HEK293 (cell line): ENCODE data around the gene TMEM247.

ENCODE experiments used
- CTCF ChIA-PET: fragments of 350-600 bp; formaldehyde crosslinking; extraction: SDS; loops from one replicate; lab custom pipeline; 2021; ENCODE audit warnings: antibody characterized with exemption; lab: Yijun Ruan, JAX
- POLR2A ChIA-PET: fragments of 300-600 bp; formaldehyde crosslinking; extraction: SDS; loops from one replicate; lab custom pipeline; 2020; ENCODE audit warnings: antibody characterized with exemption, inconsistent platforms; lab: Yijun Ruan, JAX
- H3K27ac ChIP-seq: fragments of 200-500 bp; sonication (Bioruptor generic); 2 replicates; pipeline ENCODE4 v1.5.1; 2014; ENCODE audit warnings: low read depth, low read length, control low read depth, inconsistent platforms; ENCODE audit errors: extremely low read depth
- H3K36me3 ChIP-seq, 2 experiments: fragments of 200-500 bp in 1 of 2; sonication (Bioruptor generic) in 1 of 2; 1 replicate in 1 of 2; 2 replicates in 1 of 2; pipeline ENCODE4 v1.5.1; 2014 to 2017; ENCODE audit warnings: inconsistent platforms in 2 of 2, low read length in 2 of 2; ENCODE audit not compliant: control insufficient read depth in 2 of 2, insufficient read depth in 1 of 2
- H3K4me1 ChIP-seq: fragments of 200-500 bp; sonication (Bioruptor generic); 2 replicates; pipeline ENCODE4 v1.5.1; 2014; ENCODE audit warnings: mild to moderate bottlenecking, low read length, inconsistent platforms; ENCODE audit not compliant: control insufficient read depth, insufficient read depth
- H3K4me3 ChIP-seq: 2 replicates; pipeline ENCODE4 v1.5.1; 2011; ENCODE audit warnings: low read depth, mild to moderate bottlenecking, control low read depth, low read length, moderate library complexity
- H3K9me3 ChIP-seq: fragments of 200-500 bp; sonication (Bioruptor generic); 2 replicates; pipeline ENCODE4 v1.5.1; 2014; ENCODE audit warnings: low read depth, low read length, inconsistent platforms; ENCODE audit not compliant: control insufficient read depth, insufficient read depth
- KLF9 ChIP-seq: fragments of 450-650 bp; formaldehyde crosslinking; IDR thresholded peaks from 2 replicates; pipeline ENCODE4 v1.5.1; 2016; ENCODE audit warnings: missing biosample characterization, missing genetic modification characterization, low read depth
- PRDM1 ChIP-seq: fragments of 450-650 bp; formaldehyde crosslinking; IDR thresholded peaks from 2 replicates; pipeline ENCODE4; 2016; ENCODE audit warnings: missing biosample characterization, missing genetic modification characterization
- SETDB1 ChIP-seq: IDR thresholded peaks from one replicate; pipeline ENCODE4 v1.6.1; 2017; ENCODE audit warnings: mild to moderate bottlenecking, low read length, moderate library complexity, mixed read lengths; ENCODE audit not compliant: insufficient read length
- ZBTB7A ChIP-seq: fragments of 450-650 bp; formaldehyde crosslinking; IDR thresholded peaks from 2 replicates; pipeline ENCODE4 v1.5.1; 2016; ENCODE audit warnings: low read depth, missing biosample characterization, missing genetic modification characterization
- ZNF114 ChIP-seq: fragments of 450-650 bp; formaldehyde crosslinking; IDR thresholded peaks from 2 replicates; pipeline ENCODE4 v1.5.0; 2017; ENCODE audit warnings: missing biosample characterization, missing genetic modification characterization
- ZNF16 ChIP-seq: fragments of 450-650 bp; formaldehyde crosslinking; IDR thresholded peaks from 2 replicates; pipeline ENCODE4 v1.5.1; 2016; ENCODE audit warnings: low read depth, missing biosample characterization, missing genetic modification characterization
- ZNF350 ChIP-seq: fragments of 450-650 bp; formaldehyde crosslinking; IDR thresholded peaks from 2 replicates; pipeline ENCODE4 v1.5.0; 2017; ENCODE audit warnings: missing biosample characterization, mild to moderate bottlenecking, missing genetic modification characterization
- ZNF561 ChIP-seq: fragments of 450-650 bp; IDR thresholded peaks from 2 replicates; pipeline ENCODE4 v1.5.1; 2018; ENCODE audit warnings: missing biosample characterization, missing genetic modification characterization, borderline replicate concordance
- ZNF677 ChIP-seq: fragments of 450-650 bp; IDR thresholded peaks from 2 replicates; pipeline ENCODE4 v1.5.0; 2018; ENCODE audit warnings: missing biosample characterization, mild to moderate bottlenecking, missing genetic modification characterization, moderate library complexity
- ZNF785 ChIP-seq: fragments of 450-650 bp; formaldehyde crosslinking; IDR thresholded peaks from 2 replicates; pipeline ENCODE4 v1.5.1; 2016; ENCODE audit warnings: missing biosample characterization, missing genetic modification characterization
- TF ChIP-seq, protein P1 (sequence below): fragments of 450-650 bp; formaldehyde crosslinking; IDR thresholded peaks from 2 replicates; pipeline ENCODE4 v1.5.1; 2016; ENCODE audit warnings: missing biosample characterization, missing genetic modification characterization
- TF ChIP-seq, protein P2 (sequence below): fragments of 450-650 bp; formaldehyde crosslinking; IDR thresholded peaks from 2 replicates; pipeline ENCODE4 v1.5.1; 2016; ENCODE audit warnings: missing biosample characterization, missing genetic modification characterization
- TF ChIP-seq, protein P3 (sequence below): fragments of 450-650 bp; formaldehyde crosslinking; IDR thresholded peaks from 2 replicates; pipeline ENCODE4 v1.5.1; 2017; ENCODE audit warnings: missing biosample characterization, missing genetic modification characterization
- TF ChIP-seq, protein P4 (sequence below): fragments of 450-650 bp; formaldehyde crosslinking; IDR thresholded peaks from 2 replicates; pipeline ENCODE4 v1.5.1; 2016; ENCODE audit warnings: missing biosample characterization, missing genetic modification characterization
- TF ChIP-seq, protein P5 (sequence below): fragments of 450-650 bp; formaldehyde crosslinking; IDR thresholded peaks from 2 replicates; pipeline ENCODE4 v1.5.1; 2017; ENCODE audit warnings: missing biosample characterization, missing genetic modification characterization
- TF ChIP-seq, protein P6 (sequence below): fragments of 450-650 bp; formaldehyde crosslinking; IDR thresholded peaks from 2 replicates; pipeline ENCODE4 v1.5.1; 2016; ENCODE audit warnings: missing biosample characterization, missing genetic modification characterization
- TF ChIP-seq, protein P7 (sequence below): fragments of 450-650 bp; formaldehyde crosslinking; IDR thresholded peaks from 2 replicates; pipeline ENCODE4 v1.5.1; 2017; ENCODE audit warnings: missing biosample characterization, mild to moderate bottlenecking, missing genetic modification characterization, moderate library complexity

Gene TMEM247

DNA sequence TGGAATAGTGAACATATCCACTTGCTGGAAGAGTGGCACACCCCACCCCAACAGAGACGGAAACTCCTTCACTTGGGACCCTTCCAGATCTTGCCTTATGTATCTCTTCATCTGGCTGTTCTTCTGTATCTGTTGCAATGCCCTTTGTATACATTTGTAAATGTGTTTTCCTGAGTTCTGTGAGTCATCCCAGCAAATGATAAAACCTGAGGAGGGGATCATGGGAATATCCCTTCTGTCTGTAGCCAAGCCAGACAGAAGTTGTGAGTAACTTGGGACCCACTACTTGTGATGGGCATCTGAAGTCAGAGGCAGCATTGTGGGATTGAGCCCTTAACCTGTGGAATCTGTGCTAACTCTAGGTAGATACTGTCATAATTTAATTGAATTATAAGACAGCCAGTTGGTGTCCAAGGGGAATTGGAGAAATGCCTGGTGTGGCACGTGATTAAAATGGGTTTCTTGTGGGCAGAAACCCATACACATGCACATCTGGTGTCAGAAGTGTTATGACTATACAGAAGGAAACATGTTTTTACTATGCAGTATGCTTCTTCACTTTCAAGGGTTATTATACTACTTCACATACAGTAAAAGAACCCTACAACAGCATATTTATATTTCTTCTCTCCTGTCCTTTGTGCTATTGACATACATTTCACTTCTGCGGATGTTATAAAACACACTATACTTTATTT, 32.3 kb upstream of the TMEM247 start:
- ChIA-PET POLR2A (no interaction called here), CTCF (interaction anchor here (0.7 kb wide), 1 partner anchor 35 kb away, joined by 3 read pairs; no protein-coding TSS in a partner anchor)
- Histone ChIP-seq H3K27ac (no peak overlapping the region), H3K9me3 (no peaks in the 10 kb centered on the region), H3K36me3 (no peaks in the 10 kb centered on the region), H3K4me3 (no peak overlapping the region)
- TF ChIP-seq ZNF677, result no peak
- TF ChIP-seq, all 188 proteins: peak for 0
- no peaks in the 10 kb centered on the region for H3K4me1 ChIP-seq

DNA sequence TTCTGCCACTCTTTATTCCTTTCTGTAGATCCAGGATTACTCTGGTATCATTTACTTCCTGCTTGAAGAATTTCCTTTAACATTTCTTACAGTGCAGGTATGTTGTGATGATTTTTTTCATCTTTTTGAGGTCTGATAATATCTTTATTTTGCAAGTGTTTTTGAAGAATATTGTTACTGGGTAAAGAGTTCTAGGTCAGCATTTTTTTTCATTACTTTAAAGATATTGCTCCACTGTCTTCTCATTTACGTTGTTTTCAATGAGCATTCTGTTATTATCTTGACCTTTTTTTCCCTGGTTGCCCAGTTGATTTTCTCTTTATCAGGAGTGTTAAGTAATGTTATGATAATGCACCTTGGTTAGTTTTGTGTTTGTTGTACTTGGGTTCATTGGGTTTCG, 31.7 kb upstream of the TMEM247 start:
- TF ChIP-seq SETDB1 (no peak), ZNF350 (tag by site-specific recombination) (no peak), PRDM1 (tag by site-specific recombination) (no peak), ZBTB7A (tag by site-specific recombination) (no peak), ZNF114 (tag by site-specific recombination) (no peak), ZNF16 (tag by site-specific recombination) (no peak), ZNF561 (tag by site-specific recombination) (no peak), KLF9 (tag by site-specific recombination) (no peak), ZNF785 (tag by site-specific recombination) (no peak)
- TF ChIP-seq, protein P1, sequence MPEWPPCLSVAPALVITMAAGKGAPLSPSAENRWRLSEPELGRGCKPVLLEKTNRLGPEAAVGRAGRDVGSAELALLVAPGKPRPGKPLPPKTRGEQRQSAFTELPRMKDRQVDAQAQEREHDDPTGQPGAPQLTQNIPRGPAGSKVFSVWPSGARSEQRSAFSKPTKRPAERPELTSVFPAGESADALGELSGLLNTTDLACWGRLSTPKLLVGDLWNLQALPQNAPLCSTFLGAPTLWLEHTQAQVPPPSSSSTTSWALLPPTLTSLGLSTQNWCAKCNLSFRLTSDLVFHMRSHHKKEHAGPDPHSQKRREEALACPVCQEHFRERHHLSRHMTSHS (tag by site-specific recombination), result no peak
- TF ChIP-seq, protein P2, sequence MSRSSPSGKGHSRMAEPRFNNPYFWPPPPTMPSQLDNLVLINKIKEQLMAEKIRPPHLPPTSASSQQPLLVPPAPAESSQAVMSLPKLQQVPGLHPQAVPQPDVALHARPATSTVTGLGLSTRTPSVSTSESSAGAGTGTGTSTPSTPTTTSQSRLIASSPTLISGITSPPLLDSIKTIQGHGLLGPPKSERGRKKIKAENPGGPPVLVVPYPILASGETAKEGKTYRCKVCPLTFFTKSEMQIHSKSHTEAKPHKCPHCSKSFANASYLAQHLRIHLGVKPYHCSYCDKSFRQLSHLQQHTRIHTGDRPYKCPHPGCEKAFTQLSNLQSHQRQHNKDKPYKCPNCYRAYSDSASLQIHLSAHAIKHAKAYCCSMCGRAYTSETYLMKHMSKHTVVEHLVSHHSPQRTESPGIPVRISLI (tag by site-specific recombination), result no peak
- TF ChIP-seq, protein P3, sequence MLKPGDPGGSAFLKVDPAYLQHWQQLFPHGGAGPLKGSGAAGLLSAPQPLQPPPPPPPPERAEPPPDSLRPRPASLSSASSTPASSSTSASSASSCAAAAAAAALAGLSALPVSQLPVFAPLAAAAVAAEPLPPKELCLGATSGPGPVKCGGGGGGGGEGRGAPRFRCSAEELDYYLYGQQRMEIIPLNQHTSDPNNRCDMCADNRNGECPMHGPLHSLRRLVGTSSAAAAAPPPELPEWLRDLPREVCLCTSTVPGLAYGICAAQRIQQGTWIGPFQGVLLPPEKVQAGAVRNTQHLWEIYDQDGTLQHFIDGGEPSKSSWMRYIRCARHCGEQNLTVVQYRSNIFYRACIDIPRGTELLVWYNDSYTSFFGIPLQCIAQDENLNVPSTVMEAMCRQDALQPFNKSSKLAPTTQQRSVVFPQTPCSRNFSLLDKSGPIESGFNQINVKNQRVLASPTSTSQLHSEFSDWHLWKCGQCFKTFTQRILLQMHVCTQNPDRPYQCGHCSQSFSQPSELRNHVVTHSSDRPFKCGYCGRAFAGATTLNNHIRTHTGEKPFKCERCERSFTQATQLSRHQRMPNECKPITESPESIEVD (tag by site-specific recombination), result no peak
- TF ChIP-seq, protein P4, sequence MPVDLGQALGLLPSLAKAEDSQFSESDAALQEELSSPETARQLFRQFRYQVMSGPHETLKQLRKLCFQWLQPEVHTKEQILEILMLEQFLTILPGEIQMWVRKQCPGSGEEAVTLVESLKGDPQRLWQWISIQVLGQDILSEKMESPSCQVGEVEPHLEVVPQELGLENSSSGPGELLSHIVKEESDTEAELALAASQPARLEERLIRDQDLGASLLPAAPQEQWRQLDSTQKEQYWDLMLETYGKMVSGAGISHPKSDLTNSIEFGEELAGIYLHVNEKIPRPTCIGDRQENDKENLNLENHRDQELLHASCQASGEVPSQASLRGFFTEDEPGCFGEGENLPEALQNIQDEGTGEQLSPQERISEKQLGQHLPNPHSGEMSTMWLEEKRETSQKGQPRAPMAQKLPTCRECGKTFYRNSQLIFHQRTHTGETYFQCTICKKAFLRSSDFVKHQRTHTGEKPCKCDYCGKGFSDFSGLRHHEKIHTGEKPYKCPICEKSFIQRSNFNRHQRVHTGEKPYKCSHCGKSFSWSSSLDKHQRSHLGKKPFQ (tag by site-specific recombination), result no peak
- TF ChIP-seq, protein P5, sequence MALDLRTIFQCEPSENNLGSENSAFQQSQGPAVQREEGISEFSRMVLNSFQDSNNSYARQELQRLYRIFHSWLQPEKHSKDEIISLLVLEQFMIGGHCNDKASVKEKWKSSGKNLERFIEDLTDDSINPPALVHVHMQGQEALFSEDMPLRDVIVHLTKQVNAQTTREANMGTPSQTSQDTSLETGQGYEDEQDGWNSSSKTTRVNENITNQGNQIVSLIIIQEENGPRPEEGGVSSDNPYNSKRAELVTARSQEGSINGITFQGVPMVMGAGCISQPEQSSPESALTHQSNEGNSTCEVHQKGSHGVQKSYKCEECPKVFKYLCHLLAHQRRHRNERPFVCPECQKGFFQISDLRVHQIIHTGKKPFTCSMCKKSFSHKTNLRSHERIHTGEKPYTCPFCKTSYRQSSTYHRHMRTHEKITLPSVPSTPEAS (tag by site-specific recombination), result no peak
- TF ChIP-seq, protein P6, sequence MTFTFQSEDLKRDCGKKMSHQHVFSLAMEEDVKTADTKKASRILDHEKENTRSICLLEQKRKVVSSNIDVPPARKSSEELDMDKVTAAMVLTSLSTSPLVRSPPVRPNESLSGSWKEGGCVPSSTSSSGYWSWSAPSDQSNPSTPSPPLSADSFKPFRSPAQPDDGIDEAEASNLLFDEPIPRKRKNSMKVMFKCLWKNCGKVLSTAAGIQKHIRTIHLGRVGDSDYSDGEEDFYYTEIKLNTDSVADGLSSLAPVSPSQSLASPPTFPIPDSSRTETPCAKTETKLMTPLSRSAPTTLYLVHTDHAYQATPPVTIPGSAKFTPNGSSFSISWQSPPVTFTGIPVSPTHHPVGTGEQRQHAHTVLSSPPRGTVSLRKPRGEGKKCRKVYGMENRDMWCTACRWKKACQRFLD, result no peak
- TF ChIP-seq, protein P7, sequence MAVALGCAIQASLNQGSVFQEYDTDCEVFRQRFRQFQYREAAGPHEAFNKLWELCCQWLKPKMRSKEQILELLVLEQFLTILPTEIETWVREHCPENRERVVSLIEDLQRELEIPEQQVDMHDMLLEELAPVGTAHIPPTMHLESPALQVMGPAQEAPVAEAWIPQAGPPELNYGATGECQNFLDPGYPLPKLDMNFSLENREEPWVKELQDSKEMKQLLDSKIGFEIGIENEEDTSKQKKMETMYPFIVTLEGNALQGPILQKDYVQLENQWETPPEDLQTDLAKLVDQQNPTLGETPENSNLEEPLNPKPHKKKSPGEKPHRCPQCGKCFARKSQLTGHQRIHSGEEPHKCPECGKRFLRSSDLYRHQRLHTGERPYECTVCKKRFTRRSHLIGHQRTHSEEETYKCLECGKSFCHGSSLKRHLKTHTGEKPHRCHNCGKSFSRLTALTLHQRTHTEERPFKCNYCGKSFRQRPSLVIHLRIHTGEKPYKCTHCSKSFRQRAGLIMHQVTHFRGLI, result no peak
- Histone ChIP-seq H3K4me1 (no peaks in the 10 kb centered on the region), H3K4me3 (no peak overlapping the region), H3K27ac (no peak overlapping the region), H3K9me3 (no peaks in the 10 kb centered on the region), H3K36me3 (no peaks in the 10 kb centered on the region)
- ChIA-PET CTCF (no interaction called here), POLR2A (no interaction called here)
